Esophagus (tissue), 2 donors: ENCODE measurements around the gene ZNF420. TPM values are rescaled to one million over a fixed set of nuclear protein-coding genes. Genes with fewer than 3 reads are reported as not detected.
A peak's percentile ranks its signal among the peaks of the same experiment; 100 is the strongest.
"Not testable (repeated sequence)": the region's sequence is repeated elsewhere in the genome, so short reads cannot be mapped to it uniquely, and the experiment has no call there.

Experiments
- H3K27ac ChIP-seq, 2 donors: one replicate each; pipeline ENCODE4 v1.5.1; 2013; ENCODE audit warnings: low read depth in 2 of 2, mild to moderate bottlenecking in 2 of 2, inconsistent platforms in 1 of 2, low read length in 1 of 2, moderate library complexity in 1 of 2
- H3K27me3 ChIP-seq, 2 donors: one replicate each; pipeline ENCODE4 v1.6.1; 2013; ENCODE audit warnings: low read length in 2 of 2, control low read depth in 1 of 2, mild to moderate bottlenecking in 1 of 2; ENCODE audit not compliant: insufficient read depth in 2 of 2, control insufficient read depth in 1 of 2
- H3K36me3 ChIP-seq, 2 donors: one replicate each; pipeline ENCODE4 v1.6.1; 2013; ENCODE audit warnings: low read length in 1 of 2; ENCODE audit not compliant: control insufficient read depth in 2 of 2, insufficient read depth in 2 of 2
- H3K4me1 ChIP-seq, 2 donors: one replicate each; pipeline ENCODE4 v1.6.1; 2013; ENCODE audit warnings: low read length in 1 of 2; ENCODE audit not compliant: control insufficient read depth in 2 of 2, insufficient read depth in 2 of 2
- H3K4me3 ChIP-seq, 2 donors: one replicate each; pipeline ENCODE4 v1.5.1; 2013; ENCODE audit warnings: low read length in 2 of 2, mild to moderate bottlenecking in 2 of 2, low read depth in 1 of 2, moderate library complexity in 1 of 2
- H3K9me3 ChIP-seq, 2 donors: one replicate each; pipeline ENCODE4 v1.6.1; 2013; ENCODE audit warnings: mild to moderate bottlenecking in 2 of 2, low read depth in 1 of 2, low read length in 1 of 2, moderate library complexity in 1 of 2; ENCODE audit not compliant: control insufficient read depth in 2 of 2, insufficient read depth in 1 of 2
- WGBS, 2 donors: extraction: QIAGEN DNeasy Blood & Tissue Kit; methylation state at CpG; one replicate each; pipeline ENCODE4 v1.1.7; 2013; 5-methylcytosine and 5-hydroxymethylcytosine counted together
- polyA plus RNA-seq, 2 donors: library from polyadenylated mRNA; stranded (reverse); fragments of 200-250 nt; gene quantifications; one replicate each; pipeline ENCODE4 v1.2.3, GENCODE V29; 2013
- donor health status: healthy with polysubstance abuse.
- donor health status: Bipolar disorder and iron deficiency.

The ZNF420 gene
- 1 to 10 TPM; 2.0 to 2.6 TPM for polyA plus RNA-seq

DNA sequence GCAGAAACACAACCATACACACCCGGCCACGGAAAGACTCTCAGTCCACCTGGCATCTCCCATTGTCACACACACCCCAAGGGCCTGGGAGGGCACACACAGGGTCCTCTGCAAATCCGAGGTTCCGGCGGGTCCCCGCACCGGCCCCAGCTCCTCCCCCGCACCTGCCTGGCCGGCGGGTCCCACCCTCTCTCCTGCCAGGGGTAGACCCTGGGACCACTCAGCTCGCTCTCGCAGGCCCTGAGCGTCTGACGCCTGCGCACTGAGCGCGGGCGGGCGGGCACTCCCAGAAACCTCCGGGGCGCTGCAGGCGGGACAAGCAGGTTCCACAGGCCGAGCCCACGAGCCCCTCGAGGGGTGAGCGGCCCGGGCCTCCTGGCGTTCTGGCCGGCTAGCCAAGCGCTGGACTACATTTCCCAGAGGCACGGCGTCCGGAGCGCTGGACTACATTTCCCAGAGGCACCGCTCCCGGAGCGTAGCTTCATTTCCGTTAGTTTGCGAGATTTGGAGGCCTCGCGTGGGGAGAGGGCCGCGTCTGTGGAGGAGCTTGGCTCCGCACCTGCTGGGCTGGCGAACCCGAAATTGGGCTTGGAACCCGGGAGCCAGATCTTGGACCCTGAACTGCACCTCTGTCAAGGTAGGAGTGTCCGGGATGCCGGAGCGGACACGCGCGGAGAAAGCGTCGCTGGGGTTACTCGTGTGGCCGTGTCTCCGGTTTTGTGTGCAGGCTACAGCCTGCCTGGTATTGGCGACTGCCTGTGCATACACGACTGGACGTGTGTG is at the start of gene ZNF420:
ZNF420 (plus strand) TSS at position 500 of the 783 bp plus-strand sequence. CDS start 10,686 bp downstream, outside the sequence.
- WGBS, 2 donors: 0% methylated on average over 58 to 61 of the region's 61 CpGs
- H3K4me1 ChIP-seq: no peaks in the 10 kb centered on the region
- peak within 1 kb of the TSS; percentile 87 to 93 for H3K4me3 ChIP-seq
- H3K27ac ChIP-seq: peak within 1 kb of the TSS; percentile 75 to 94
- no peaks in the 10 kb centered on the region for H3K27me3 ChIP-seq
- no peaks in the 10 kb centered on the region for H3K36me3 ChIP-seq
- no peaks in the 10 kb centered on the region for H3K9me3 ChIP-seq

DNA sequence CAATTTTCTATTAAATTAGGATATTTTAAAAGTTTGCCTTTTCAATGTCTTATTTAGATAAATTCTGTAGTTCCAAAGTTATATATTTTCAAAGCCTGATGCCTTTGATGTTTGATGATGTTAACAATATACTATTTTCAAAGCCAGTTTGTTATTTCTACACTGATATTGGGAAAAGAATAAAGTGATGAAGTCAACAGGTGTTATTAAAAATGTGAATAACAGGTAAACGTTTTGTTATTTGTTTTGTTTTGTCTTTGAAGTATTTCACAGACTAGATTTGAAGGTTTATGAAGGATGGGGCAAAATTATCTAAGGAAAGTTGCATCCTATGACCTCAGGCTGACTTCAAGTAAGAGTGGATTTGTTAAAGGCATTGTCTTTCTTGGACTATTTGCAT is 33.1 kb upstream of the ZNF420 start:
- H3K9me3 ChIP-seq: no peaks in the 10 kb centered on the region
- H3K36me3 ChIP-seq: no peaks in the 10 kb centered on the region
- no peaks in the 10 kb centered on the region for H3K27me3 ChIP-seq
- 36 to 43% methylated on average over 1 of the region's 1 CpG for WGBS, 2 donors
- H3K4me1 ChIP-seq: no peaks in the 10 kb centered on the region
- H3K27ac ChIP-seq: no peak overlapping the region
- H3K4me3 ChIP-seq: no peak overlapping the region

DNA sequence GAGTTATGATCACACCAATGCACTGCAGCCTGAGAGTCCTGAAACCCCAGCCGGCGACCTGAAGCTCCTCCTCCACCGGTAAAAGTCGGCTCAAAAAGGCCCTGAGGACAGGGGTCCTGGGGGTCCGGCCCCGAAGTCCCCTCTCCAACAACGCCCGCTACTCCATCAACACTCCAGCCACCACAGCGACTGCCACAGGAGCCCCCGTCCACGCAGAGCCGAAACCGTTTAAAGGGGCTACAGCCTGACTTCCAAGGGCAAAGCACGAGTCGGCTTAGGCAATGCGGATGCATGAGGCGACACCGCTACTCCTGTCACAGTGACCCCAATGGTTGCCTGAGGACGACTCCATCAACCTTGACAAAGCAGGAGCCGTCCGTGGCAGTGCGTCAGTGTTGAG is 22.9 kb upstream of the ZNF420 start:
- Histone ChIP-seq H3K4me3 (no peak overlapping the region), H3K27ac (no peak overlapping the region), H3K36me3 (no peaks in the 10 kb centered on the region), H3K27me3 (no peaks in the 10 kb centered on the region), H3K4me1 (no peaks in the 10 kb centered on the region), H3K9me3 (peaks cover 37 to 50% of the 10 kb centered on the region in 2 donors)
- 95 to 96% methylated on average over 22 of the region's 22 CpGs for WGBS, 2 donors

DNA sequence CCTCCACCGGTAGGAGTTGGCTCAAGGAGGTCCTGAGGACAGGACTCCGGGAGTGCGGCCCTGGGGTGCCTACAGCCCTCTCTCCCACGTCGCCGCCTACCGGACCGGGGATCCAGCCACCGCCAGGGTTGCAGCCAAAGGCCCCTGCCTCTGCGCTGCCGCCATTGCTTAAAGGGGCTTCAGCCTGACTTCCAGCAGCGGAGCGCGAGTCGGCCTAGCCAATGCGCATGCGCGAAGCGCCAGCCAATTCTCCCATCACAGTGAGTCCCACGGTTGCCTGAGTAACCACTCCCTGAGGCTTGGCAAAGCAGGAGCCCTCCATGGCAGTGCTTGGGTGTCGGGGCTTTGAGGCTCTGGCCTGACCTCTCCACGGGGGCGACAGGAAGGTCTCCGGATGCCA is 21.5 kb upstream of the ZNF420 start:
- Histone ChIP-seq H3K4me3 (no peak overlapping the region), H3K9me3 (peaks cover 39 to 52% of the 10 kb centered on the region in 2 donors), H3K4me1 (no peaks in the 10 kb centered on the region), H3K36me3 (no peaks in the 10 kb centered on the region), H3K27me3 (no peaks in the 10 kb centered on the region), H3K27ac (no peak overlapping the region)
- WGBS, 2 donors: 95 to 98% methylated on average over 20 to 24 of the region's 24 CpGs

DNA sequence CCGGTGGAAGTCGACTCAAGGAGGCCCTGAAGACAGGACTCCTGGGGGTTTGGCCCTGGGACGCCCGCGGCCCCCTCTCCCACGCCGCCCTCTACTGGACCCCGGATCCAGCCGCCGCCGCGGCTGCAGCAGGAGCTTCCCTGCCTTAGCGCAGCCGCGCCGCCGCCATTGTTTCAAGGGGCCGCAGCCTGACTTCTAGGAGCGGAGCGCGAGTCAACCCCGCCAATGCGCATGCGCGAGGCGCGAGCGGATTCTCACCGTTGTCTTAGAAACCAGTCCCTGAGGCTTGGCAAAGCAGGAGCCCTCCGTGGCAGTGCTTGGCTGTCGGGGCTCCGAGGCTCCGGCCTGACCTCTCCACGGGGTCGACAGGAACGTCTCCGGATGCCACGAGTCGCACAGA is 19.1 kb upstream of the ZNF420 start:
- Histone ChIP-seq H3K9me3 (peaks cover 39 to 48% of the 10 kb centered on the region in 2 donors), H3K27me3 (no peaks in the 10 kb centered on the region), H3K4me3 (no peak overlapping the region), H3K4me1 (no peaks in the 10 kb centered on the region), H3K36me3 (no peaks in the 10 kb centered on the region), H3K27ac (no peak overlapping the region)
- WGBS, 2 donors: 56 to 58% methylated on average over 38 to 39 of the region's 39 CpGs

DNA sequence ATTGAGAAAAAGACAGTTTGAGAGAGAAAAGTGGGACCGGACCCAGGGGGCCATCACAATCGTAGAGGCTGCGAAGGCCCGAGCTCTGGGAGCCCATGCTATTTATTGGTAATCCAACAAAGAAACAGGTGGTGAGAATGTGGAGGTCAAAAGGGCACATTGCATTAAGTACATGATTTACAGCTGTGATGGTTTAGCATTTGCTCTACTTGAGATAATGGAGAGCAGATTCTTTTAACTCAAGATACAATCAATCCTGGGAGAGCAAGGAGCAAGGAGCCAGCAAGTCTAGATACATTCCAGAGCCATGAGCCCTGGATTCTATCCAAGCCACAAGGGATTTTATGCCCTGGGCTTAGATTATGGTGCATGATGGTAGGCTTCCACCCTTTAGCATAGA is 13.3 kb upstream of the ZNF420 start:
- H3K27ac ChIP-seq, H3K4me3 ChIP-seq, H3K9me3 ChIP-seq, H3K4me1 ChIP-seq, H3K36me3 ChIP-seq, H3K27me3 ChIP-seq: not testable (repeated sequence)
- 73 to 80% methylated on average over 4 of the region's 4 CpGs for WGBS, 2 donors

DNA sequence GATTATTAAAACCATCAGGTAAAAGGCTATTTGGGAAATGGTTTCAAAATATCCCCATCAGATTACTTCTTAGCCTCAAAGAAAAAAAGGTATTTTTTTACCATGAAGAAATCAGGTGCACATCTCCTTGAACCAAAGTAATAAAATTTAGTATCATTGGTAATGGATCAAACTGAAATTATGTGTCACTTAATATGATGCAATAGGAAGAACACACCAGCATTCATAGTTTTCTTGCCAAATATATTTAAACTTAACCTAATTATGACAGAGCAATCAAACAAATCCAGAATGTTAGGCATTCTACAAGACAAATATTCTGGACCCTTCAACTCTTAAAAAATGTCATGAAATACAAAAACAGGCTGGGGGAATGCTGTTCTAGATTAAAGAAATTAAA is 4.1 kb upstream of the ZNF420 start:
- no peak overlapping the region for H3K27ac ChIP-seq
- no peaks in the 10 kb centered on the region for H3K4me1 ChIP-seq
- no peaks in the 10 kb centered on the region for H3K36me3 ChIP-seq
- H3K9me3 ChIP-seq: no peaks in the 10 kb centered on the region
- H3K4me3 ChIP-seq: no peak overlapping the region
- no peaks in the 10 kb centered on the region for H3K27me3 ChIP-seq

DNA sequence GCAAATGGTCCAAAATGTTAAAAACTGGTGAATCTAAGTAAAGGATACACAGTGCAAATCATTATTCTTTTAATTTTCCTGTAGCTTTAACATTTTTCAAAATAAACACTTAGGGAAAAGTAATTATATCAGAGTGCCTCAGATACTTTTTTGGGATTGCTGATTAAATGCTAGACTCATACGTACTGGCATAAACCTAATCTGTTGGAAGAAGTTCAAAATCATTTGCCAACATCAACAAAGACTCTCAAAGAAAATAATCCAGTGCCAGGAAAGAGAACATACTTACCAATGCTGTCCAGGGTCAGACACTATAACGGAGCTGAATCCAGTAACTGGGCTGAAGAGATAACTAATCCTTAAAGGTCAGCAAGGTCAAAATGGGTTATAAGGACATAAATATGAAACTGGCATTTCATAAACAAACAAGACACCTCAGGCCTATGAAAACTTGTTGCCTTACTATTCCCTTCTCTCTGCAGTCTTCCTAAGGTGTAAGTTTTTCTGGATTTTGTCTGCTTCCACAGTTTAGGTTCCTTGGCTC is 3.3 kb upstream of the ZNF420 start:
- no peaks in the 10 kb centered on the region for H3K9me3 ChIP-seq
- no peaks in the 10 kb centered on the region for H3K27me3 ChIP-seq
- H3K4me1 ChIP-seq: no peaks in the 10 kb centered on the region
- no peak overlapping the region for H3K4me3 ChIP-seq
- H3K36me3 ChIP-seq: no peaks in the 10 kb centered on the region
- 24 to 26% methylated on average over 2 of the region's 2 CpGs for WGBS, 2 donors
- no peak overlapping the region for H3K27ac ChIP-seq

DNA sequence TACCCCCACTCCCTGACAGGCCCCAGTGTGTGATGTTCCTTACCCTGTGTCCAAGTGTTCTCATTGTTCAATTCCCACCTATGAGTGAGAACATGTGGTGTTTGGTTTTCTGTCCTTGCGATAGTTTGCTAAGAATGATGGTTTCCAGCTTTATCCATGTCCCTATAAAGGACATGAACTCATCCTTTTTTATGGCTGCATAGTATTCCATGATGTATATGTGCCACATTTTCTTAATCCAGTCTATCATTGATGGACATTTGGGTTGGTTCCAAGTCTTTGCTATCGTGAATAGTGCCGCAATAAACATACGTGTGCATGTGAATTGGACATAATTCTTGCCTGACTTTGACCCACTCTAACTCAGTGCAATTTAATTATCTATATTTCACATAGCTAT is 1.7 kb upstream of the ZNF420 start:
- not testable (repeated sequence) for H3K4me1 ChIP-seq, H3K9me3 ChIP-seq, H3K27me3 ChIP-seq, H3K4me3 ChIP-seq, H3K36me3 ChIP-seq, H3K27ac ChIP-seq
- whole genome bisulfite sequencing, 2 donors: 94 to 96% methylated on average over 4 of the region's 4 CpGs

DNA sequence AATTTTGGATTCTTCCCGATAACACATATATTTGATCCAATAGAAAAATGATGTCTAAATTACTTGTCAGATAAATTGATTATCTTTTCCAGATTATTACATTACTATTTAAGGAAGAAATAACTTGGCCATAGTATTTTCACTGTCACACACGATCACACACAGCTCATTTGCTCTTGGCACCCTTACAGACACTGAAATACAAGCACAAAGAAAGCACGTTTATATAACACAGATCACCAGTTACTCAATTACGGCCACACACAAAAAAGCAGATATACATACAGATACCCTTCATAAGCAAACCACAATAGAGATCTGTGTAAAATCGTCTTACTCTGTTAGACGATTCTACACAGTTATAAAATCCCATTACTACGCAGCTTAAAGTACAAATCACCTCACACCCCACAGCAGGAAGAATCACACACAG is 716 bp upstream of the ZNF420 start:
- 10% methylated on average over 7 of the region's 7 CpGs for WGBS, 2 donors
- no peaks in the 10 kb centered on the region for H3K9me3 ChIP-seq
- no peaks in the 10 kb centered on the region for H3K27me3 ChIP-seq
- H3K36me3 ChIP-seq: no peaks in the 10 kb centered on the region
- H3K4me3 ChIP-seq: peak overlapping the region; percentile 87 to 93
- peak overlapping the region; percentile 75 to 94 for H3K27ac ChIP-seq
- H3K4me1 ChIP-seq: no peaks in the 10 kb centered on the region
